Neural cell (in vitro differentiated cells): ENCODE results near the gene INPP5F. TPM values are rescaled to one million over a fixed set of nuclear protein-coding genes. Genes with fewer than 3 reads are reported as not detected.

Experiments used
- H2AFZ ChIP-seq: fragments of 200-600, 300-800 bp; sonication (generic), shearing (Covaris generic); 2 replicates; pipeline ENCODE4 v1.6.0; 2014; ENCODE audit warnings: low read depth, mild to moderate bottlenecking, antibody characterized with exemption, low read length, moderate library complexity
- H3F3A ChIP-seq: fragments of 200-600 bp; shearing (Covaris generic); 2 replicates; pipeline ENCODE4 v1.6.1; 2016; ENCODE audit warnings: mild to moderate bottlenecking, moderate library complexity, mixed read lengths, antibody characterized with exemption, low read length; ENCODE audit not compliant: insufficient read depth, poor library complexity, severe bottlenecking
- H3K27ac ChIP-seq: fragments of 200-600, 300-800 bp; sonication (generic), shearing (Covaris generic); 2 replicates; pipeline ENCODE4 v1.5.1; 2014; ENCODE audit warnings: mild to moderate bottlenecking, low read length, moderate library complexity
- H3K27me3 ChIP-seq: fragments of 300-800, 200-600 bp; sonication (generic), shearing (Covaris generic); 2 replicates; pipeline ENCODE4 v1.6.0; 2014; ENCODE audit warnings: mild to moderate bottlenecking, low read depth, low read length, moderate library complexity; ENCODE audit not compliant: insufficient read depth
- H3K36me3 ChIP-seq: fragments of 300-800, 200-600 bp; sonication (generic), shearing (Covaris generic); 2 replicates; pipeline ENCODE4 v1.5.1; 2014; ENCODE audit warnings: mild to moderate bottlenecking, antibody characterized with exemption, low read length, moderate library complexity; ENCODE audit not compliant: insufficient read depth
- H3K4me2 ChIP-seq: fragments of 300-800, 200-600 bp; sonication (generic), shearing (Covaris generic); 2 replicates; pipeline ENCODE4 v1.6.0; 2014; ENCODE audit warnings: mild to moderate bottlenecking, low read length
- H3K4me3 ChIP-seq: fragments of 300-800, 200-600 bp; sonication (generic), shearing (Covaris generic); 2 replicates; pipeline ENCODE4 v1.5.1; 2014; ENCODE audit warnings: mild to moderate bottlenecking, low read length, moderate library complexity
- H3K79me2 ChIP-seq: fragments of 200-600 bp; shearing (Covaris generic); replicated peaks from 2 replicates; pipeline ENCODE4 v1.6.0; 2014; ENCODE audit warnings: mild to moderate bottlenecking, low read length, moderate library complexity; ENCODE audit not compliant: insufficient read depth
- H3K9ac ChIP-seq: fragments of 300-800, 200-600 bp; sonication (generic), shearing (Covaris generic); 2 replicates; pipeline ENCODE4 v1.6.1; 2016; ENCODE audit warnings: mild to moderate bottlenecking, low read length, mixed read lengths
- H3K9me2 ChIP-seq: fragments of 200-600 bp; shearing (Covaris generic); 2 replicates; pipeline ENCODE4 v1.6.1; 2016; ENCODE audit warnings: mild to moderate bottlenecking, low read length, mixed read lengths; ENCODE audit not compliant: insufficient read depth
- H3K9me3 ChIP-seq: fragments of 200-600, 300-800 bp; sonication (generic), shearing (Covaris generic); 2 replicates; pipeline ENCODE4 v1.6.1; 2016; ENCODE audit warnings: mild to moderate bottlenecking, mixed run types, low read length, moderate library complexity, mixed read lengths
- H4K20me1 ChIP-seq: fragments of 200-600 bp; shearing (Covaris generic); 2 replicates; pipeline ENCODE4 v1.6.1; 2016; ENCODE audit warnings: mild to moderate bottlenecking, mixed run types; ENCODE audit not compliant: insufficient read depth
- EP300 ChIP-seq: fragments of 450-650 bp; conservative IDR thresholded peaks from 2 replicates; pipeline ENCODE4 v1.6.1; 2014; ENCODE audit warnings: antibody characterized with exemption, mild to moderate bottlenecking, moderate library complexity; ENCODE audit not compliant: poor library complexity, severe bottlenecking
- EZH2 ChIP-seq: fragments of 200-600, 300-800 bp; shearing (Covaris generic), sonication (generic); IDR thresholded peaks from 2 replicates; pipeline ENCODE4 v1.6.1; 2014; ENCODE audit warnings: antibody characterized with exemption, low read length, borderline replicate concordance, mild to moderate bottlenecking; ENCODE audit not compliant: insufficient read depth, poor library complexity, severe bottlenecking
- MXI1 ChIP-seq: fragments of 450-650 bp; conservative IDR thresholded peaks from 2 replicates; pipeline ENCODE4 v1.6.1; 2014; ENCODE audit warnings: antibody characterized with exemption, mild to moderate bottlenecking; ENCODE audit not compliant: poor library complexity, severe bottlenecking
- POLR2AphosphoS5 ChIP-seq: IDR thresholded peaks from 2 replicates; pipeline ENCODE4 v1.6.1; 2012
- RAD21 ChIP-seq: fragments of 450-650 bp; conservative IDR thresholded peaks from 2 replicates; pipeline ENCODE4 v1.6.1; 2014; ENCODE audit warnings: antibody characterized with exemption, mild to moderate bottlenecking, moderate library complexity
- SMC3 ChIP-seq: fragments of 450-650 bp; conservative IDR thresholded peaks from 2 replicates; pipeline ENCODE4 v1.6.1; 2014; ENCODE audit warnings: antibody characterized with exemption, mild to moderate bottlenecking, moderate library complexity; ENCODE audit not compliant: poor library complexity
- TAF1 ChIP-seq: IDR thresholded peaks from 2 replicates; pipeline ENCODE4 v1.6.1; 2012; ENCODE audit warnings: low read depth
- polyA plus RNA-seq: library from polyadenylated mRNA; depleted of rRNA; stranded (reverse); fragments of >200 nt; gene quantifications from 2 replicates; pipeline ENCODE4 v1.2.3, GENCODE V29; 2014
- TF ChIP-seq, protein P1 (sequence below): IDR thresholded peaks from 2 replicates; pipeline ENCODE4 v1.6.1; 2012; ENCODE audit warnings: borderline replicate concordance
- TF ChIP-seq, protein P2 (sequence below): fragments of 450-650 bp; IDR thresholded peaks from 2 replicates; pipeline ENCODE4 v1.5.1; 2014; ENCODE audit warnings: antibody characterized with exemption, mild to moderate bottlenecking, moderate library complexity; ENCODE audit not compliant: poor library complexity, severe bottlenecking

INPP5F gene
- polyA plus RNA-seq, 1 donor from 2014 or later = 114 TPM

DNA sequence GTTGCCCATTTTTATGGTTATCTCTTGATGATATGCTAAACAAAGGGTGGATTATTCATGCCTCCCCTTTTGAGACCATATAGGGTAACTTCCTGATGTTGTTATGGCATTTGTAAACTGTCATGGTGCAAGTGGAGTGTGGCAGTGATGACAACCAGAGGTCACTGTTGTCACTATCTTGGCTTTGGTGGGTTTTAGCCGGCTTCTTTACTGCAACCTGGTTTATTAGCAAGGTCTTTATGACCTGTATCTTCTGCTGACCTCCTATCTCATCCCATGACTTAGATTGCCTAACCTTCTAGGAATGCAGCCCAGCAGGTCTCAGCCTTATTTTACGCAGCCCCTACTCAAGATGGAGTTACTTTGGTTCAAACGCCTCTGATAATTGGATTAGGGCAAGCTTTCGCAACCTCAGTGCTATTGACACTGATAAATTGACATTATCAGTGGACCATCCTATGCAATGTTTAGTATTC, 37.8 kb upstream of the INPP5F start:
- no peaks in the 10 kb centered on the region for H4K20me1 ChIP-seq
- H3K4me3 ChIP-seq = no peak overlapping the region
- H3K4me2 ChIP-seq = no peak overlapping the region
- H3K9me2 ChIP-seq = no peaks in the 10 kb centered on the region
- H3K9ac ChIP-seq = no peak overlapping the region
- TF ChIP-seq, protein P1, sequence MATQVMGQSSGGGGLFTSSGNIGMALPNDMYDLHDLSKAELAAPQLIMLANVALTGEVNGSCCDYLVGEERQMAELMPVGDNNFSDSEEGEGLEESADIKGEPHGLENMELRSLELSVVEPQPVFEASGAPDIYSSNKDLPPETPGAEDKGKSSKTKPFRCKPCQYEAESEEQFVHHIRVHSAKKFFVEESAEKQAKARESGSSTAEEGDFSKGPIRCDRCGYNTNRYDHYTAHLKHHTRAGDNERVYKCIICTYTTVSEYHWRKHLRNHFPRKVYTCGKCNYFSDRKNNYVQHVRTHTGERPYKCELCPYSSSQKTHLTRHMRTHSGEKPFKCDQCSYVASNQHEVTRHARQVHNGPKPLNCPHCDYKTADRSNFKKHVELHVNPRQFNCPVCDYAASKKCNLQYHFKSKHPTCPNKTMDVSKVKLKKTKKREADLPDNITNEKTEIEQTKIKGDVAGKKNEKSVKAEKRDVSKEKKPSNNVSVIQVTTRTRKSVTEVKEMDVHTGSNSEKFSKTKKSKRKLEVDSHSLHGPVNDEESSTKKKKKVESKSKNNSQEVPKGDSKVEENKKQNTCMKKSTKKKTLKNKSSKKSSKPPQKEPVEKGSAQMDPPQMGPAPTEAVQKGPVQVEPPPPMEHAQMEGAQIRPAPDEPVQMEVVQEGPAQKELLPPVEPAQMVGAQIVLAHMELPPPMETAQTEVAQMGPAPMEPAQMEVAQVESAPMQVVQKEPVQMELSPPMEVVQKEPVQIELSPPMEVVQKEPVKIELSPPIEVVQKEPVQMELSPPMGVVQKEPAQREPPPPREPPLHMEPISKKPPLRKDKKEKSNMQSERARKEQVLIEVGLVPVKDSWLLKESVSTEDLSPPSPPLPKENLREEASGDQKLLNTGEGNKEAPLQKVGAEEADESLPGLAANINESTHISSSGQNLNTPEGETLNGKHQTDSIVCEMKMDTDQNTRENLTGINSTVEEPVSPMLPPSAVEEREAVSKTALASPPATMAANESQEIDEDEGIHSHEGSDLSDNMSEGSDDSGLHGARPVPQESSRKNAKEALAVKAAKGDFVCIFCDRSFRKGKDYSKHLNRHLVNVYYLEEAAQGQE = no peak
- TF ChIP-seq MXI1 (no peak), TAF1 (no peak), EZH2 (no peak), RAD21 (no peak), POLR2AphosphoS5 (no peak), SMC3 (no peak), EP300 (no peak)
- TF ChIP-seq, protein P2, sequence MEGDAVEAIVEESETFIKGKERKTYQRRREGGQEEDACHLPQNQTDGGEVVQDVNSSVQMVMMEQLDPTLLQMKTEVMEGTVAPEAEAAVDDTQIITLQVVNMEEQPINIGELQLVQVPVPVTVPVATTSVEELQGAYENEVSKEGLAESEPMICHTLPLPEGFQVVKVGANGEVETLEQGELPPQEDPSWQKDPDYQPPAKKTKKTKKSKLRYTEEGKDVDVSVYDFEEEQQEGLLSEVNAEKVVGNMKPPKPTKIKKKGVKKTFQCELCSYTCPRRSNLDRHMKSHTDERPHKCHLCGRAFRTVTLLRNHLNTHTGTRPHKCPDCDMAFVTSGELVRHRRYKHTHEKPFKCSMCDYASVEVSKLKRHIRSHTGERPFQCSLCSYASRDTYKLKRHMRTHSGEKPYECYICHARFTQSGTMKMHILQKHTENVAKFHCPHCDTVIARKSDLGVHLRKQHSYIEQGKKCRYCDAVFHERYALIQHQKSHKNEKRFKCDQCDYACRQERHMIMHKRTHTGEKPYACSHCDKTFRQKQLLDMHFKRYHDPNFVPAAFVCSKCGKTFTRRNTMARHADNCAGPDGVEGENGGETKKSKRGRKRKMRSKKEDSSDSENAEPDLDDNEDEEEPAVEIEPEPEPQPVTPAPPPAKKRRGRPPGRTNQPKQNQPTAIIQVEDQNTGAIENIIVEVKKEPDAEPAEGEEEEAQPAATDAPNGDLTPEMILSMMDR = no peak
- no peak overlapping the region for H3K27ac ChIP-seq
- H3F3A ChIP-seq = no peaks in the 10 kb centered on the region
- H2AFZ ChIP-seq = no peak overlapping the region
- no peaks in the 10 kb centered on the region for H3K79me2 ChIP-seq
- no peaks in the 10 kb centered on the region for H3K27me3 ChIP-seq
- no peaks in the 10 kb centered on the region for H3K9me3 ChIP-seq
- H3K36me3 ChIP-seq = no peaks in the 10 kb centered on the region

DNA sequence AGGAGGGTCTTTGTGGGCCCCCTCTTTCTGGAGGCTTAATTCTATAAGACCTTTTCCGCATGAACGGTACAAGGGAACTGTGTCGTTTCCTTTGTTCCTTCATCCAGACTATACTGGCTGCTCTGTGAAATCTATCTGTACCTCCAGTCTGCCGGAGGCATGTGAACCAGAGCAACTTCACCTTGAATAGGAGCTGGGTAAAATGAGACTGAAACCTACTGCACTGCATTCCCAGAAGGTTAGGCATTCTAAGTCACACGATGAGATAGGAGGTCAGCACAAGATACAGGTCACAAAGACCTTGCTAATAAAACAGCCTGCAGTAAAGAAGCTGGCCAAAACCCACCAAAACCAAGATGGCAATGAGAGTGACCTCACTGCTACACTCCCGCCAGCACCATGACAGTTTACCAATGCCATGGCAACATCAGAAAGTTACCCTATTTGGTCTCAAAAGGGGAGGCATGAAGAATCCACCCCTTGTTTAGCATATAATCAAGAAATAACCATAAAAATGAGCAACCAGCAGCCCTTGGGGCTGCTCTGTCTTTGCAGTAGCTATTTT, 36.8 kb upstream of the INPP5F start:
- Histone ChIP-seq H3K9me2 (no peaks in the 10 kb centered on the region), H3K36me3 (no peaks in the 10 kb centered on the region), H3K9ac (no peak overlapping the region), H3K27me3 (no peaks in the 10 kb centered on the region), H3K9me3 (no peaks in the 10 kb centered on the region), H4K20me1 (no peaks in the 10 kb centered on the region), H3F3A (no peaks in the 10 kb centered on the region), H2AFZ (no peak overlapping the region), H3K4me3 (no peak overlapping the region), H3K79me2 (no peaks in the 10 kb centered on the region), H3K27ac (no peak overlapping the region), H3K4me2 (no peak overlapping the region)
- TF ChIP-seq TAF1 = no peak
- TF ChIP-seq, protein P2 = no peak
